GM13976 (cell line): ENCODE measurements around the gene SLC66A1.

ENCODE experiments used
- DNase-seq: peaks from one replicate; pipeline ENCODE4 v3.0.0; 2012; ENCODE audit warnings: low spot score
- CTCF ChIP-seq: IDR thresholded peaks from 2 replicates; pipeline ENCODE4 v1.5.1; 2012; ENCODE audit warnings: borderline replicate concordance, mild to moderate bottlenecking; ENCODE audit not compliant: insufficient read depth; ENCODE audit errors: extremely low read depth, missing control alignments, control extremely low read depth
- in situ Hi-C: fragments of 300-500 bp; cut with MboI; formaldehyde crosslinking; loops from one replicate; pipeline ENCODE4 v1.12.0; 2022; ENCODE audit warnings: low sequenced_read_pairs, mixed read lengths, inconsistent platforms; ENCODE audit not compliant: unreplicated experiment

SLC66A1 gene

DNA sequence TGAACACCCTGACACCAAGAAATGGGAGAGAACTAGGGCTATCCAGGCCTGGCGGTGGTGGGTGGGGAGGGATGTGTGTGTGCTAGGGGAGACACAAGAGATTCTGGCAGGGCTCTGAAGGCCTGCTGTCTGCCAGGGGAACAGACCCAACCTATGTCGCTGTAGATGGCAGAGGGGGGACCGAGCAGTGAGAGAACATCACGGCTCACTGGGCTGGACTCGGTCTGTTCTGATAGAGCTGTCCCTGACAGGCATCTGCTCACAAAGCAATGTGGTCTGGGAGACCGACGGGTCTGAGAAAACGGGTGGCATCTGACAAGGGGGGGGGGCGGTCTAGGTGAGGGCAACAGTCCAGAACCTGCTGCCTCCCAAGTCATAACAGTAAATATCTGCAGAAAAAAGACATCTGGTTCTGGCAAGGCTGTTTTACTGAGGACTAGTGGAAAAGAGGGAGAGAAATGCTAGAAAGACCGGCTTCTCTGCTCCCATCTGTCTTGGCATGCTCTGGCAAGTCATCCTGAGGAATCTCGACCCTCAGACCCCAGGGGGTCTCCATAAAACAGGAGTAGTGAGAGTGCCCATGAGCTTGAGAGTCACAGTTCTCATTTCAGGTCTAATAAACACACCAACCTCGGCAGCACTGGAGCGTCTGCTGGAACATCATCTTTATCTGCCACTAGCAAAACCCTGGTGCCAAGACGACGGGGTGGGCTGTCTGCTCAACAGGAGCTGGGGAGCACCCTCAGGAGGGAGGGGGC, 36.5 kb downstream of the SLC66A1 start:
- DNase-seq: no peak
- in situ Hi-C loops: no loop called here
- TF ChIP-seq CTCF: no peak

GRCh38 chr1:19349999-19350398, 37.9 kb downstream of the SLC66A1 start:
- no peak for TF ChIP-seq CTCF
- DNase-seq: no peak
- in situ Hi-C loops: no loop called here

GRCh38 chr1:19350566-19350965, 38.4 kb downstream of the SLC66A1 start:
- in situ Hi-C loops: no loop called here
- TF ChIP-seq CTCF: no peak
- DNase-seq: no peak

GRCh38 chr1:19351873-19352272, 39.7 kb downstream of the SLC66A1 start:
- no peak for TF ChIP-seq CTCF
- no peak for DNase-seq
- in situ Hi-C loops: no loop called here

- in situ Hi-C loops: no loop called here
- TF ChIP-seq CTCF: no peak
- DNase-seq: no peak
These were observed 40.7 kb downstream of the SLC66A1 start for GRCh38 chr1:19352839-19353238.

- in situ Hi-C loops: no loop called here
- no peak for DNase-seq
- no peak for TF ChIP-seq CTCF
These were observed 41.5 kb downstream of the SLC66A1 start for GRCh38 chr1:19353596-19353995.
